HL-60 (cell line): ENCODE data around the gene ERBB4.

Experiments
- DNase-seq, 2 experiments: peaks; one replicate each; pipeline ENCODE4 v3.0.0-alpha.2; 2010 to 2020; ENCODE audit warnings: low read depth in 1 of 2, low spot score in 1 of 2
- H3K27ac ChIP-seq: fragments of 250-450 bp; sonication (Bioruptor Pico); replicated peaks from 2 replicates; pipeline ENCODE4 v1.5.1; 2020; ENCODE audit warnings: mild to moderate bottlenecking, moderate library complexity
- H3K27me3 ChIP-seq: fragments of 250-450 bp; sonication (Bioruptor Pico); 2 replicates; pipeline ENCODE4 v1.5.1; 2021; ENCODE audit warnings: mild to moderate bottlenecking, moderate library complexity; ENCODE audit not compliant: insufficient read depth, poor library complexity, severe bottlenecking
- H3K4me3 ChIP-seq: replicated peaks from 2 replicates; pipeline ENCODE4 v1.5.1; 2011; ENCODE audit warnings: mild to moderate bottlenecking, control low read depth, low read length; ENCODE audit not compliant: insufficient read depth
- GABPA ChIP-seq: IDR thresholded peaks from 2 replicates; pipeline ENCODE4 v1.6.1; 2012; ENCODE audit warnings: low read depth
- POLR2AphosphoS5 ChIP-seq: IDR thresholded peaks from 2 replicates; pipeline ENCODE4 v1.6.1; 2012; ENCODE audit warnings: low read depth
- REST ChIP-seq: IDR thresholded peaks from 2 replicates; pipeline ENCODE4 v1.6.1; 2012; ENCODE audit warnings: low read depth; ENCODE audit not compliant: insufficient replicate concordance
- SPI1 ChIP-seq: IDR thresholded peaks from 2 replicates; pipeline ENCODE4 v1.6.1; 2012; ENCODE audit warnings: low read depth, mild to moderate bottlenecking, borderline replicate concordance
- TF ChIP-seq, protein P1 (sequence below): IDR thresholded peaks from one replicate; pipeline ENCODE4 v1.5.1; 2011; ENCODE audit warnings: low read length, control low read depth, inconsistent platforms; ENCODE audit not compliant: insufficient read depth

Gene ERBB4

DNA sequence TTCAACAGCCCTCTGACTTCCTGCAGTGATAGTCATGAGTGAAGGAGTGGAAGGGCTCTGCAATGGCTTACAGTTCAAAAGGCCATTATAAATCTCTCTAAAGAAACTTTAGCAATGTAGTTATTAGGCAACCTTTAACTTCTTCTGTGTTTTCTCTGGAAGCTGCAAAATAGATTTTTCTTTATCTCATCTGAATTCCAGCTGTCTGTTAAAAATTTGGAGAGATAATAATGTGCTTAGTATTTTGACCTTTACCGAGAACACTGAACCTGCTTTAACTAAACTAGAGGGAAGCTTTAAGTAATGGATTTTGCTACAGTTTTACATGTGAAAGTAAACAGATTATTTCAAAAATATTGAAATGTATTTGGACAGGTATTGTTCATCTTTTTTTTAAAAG, 847.9 kb downstream of the ERBB4 start:
- TF ChIP-seq POLR2AphosphoS5 (no peak), REST (no peak), SPI1 (no peak), GABPA (no peak)
- TF ChIP-seq, protein P1, sequence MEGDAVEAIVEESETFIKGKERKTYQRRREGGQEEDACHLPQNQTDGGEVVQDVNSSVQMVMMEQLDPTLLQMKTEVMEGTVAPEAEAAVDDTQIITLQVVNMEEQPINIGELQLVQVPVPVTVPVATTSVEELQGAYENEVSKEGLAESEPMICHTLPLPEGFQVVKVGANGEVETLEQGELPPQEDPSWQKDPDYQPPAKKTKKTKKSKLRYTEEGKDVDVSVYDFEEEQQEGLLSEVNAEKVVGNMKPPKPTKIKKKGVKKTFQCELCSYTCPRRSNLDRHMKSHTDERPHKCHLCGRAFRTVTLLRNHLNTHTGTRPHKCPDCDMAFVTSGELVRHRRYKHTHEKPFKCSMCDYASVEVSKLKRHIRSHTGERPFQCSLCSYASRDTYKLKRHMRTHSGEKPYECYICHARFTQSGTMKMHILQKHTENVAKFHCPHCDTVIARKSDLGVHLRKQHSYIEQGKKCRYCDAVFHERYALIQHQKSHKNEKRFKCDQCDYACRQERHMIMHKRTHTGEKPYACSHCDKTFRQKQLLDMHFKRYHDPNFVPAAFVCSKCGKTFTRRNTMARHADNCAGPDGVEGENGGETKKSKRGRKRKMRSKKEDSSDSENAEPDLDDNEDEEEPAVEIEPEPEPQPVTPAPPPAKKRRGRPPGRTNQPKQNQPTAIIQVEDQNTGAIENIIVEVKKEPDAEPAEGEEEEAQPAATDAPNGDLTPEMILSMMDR, result no peak
- no peak for DNase-seq

DNA sequence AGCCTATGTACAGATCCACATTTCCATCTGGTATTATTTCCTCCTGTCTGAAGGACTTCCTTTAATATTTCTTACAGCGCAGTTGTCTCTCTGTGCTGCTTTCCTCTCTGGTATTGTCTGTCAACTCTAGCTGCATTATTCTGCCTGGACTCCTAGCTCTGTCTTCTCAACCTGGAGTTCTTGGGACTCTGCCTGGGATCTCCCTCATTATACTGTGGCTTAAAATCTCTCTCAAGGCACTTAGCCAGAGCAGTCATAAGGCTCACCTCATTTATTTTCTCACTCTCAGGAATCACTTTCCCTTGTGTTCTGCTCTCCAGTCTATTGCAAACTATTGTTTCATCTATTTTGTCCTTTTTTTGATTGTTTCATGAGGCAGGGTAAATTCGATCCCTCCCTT, 850.4 kb downstream of the ERBB4 start:
- DNase-seq, result no peak
- TF ChIP-seq, protein P1, result no peak
- TF ChIP-seq GABPA (no peak), REST (no peak), SPI1 (no peak), POLR2AphosphoS5 (no peak)

More for the DNA sequence above, 847.9 kb downstream of the ERBB4 start:
- no peak overlapping the region for H3K4me3 ChIP-seq
- H3K27ac ChIP-seq, result no peak overlapping the region
- H3K27me3 ChIP-seq, result no peaks in the 10 kb centered on the region

DNA sequence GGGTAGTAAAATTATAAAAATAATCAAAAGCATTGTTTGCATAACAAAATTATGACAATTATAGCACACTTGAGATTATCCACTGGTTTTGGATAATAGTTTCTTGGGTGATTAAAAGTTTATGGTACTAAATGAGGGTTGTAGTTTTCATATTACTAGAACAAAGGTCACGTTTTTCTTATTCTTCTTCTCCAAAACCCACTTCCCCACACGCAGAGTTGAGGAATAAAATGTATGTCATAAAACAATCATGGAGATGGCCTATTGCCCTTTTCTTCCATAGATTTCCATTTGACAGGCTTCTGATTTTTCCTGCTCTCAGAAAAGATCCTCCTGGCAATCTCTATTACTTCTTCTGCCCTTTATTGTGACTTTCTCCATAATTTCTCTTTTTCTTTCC, 863.9 kb downstream of the ERBB4 start:
- Histone ChIP-seq H3K27me3 (no peaks in the 10 kb centered on the region), H3K27ac (no peak overlapping the region), H3K4me3 (no peak overlapping the region)
- TF ChIP-seq SPI1 (no peak), GABPA (no peak), POLR2AphosphoS5 (no peak), REST (no peak)
- TF ChIP-seq, protein P1, result no peak
- DNase-seq, result no peak

More for the DNA sequence above, 850.4 kb downstream of the ERBB4 start:
- Histone ChIP-seq H3K27me3 (no peaks in the 10 kb centered on the region), H3K27ac (no peak overlapping the region), H3K4me3 (no peak overlapping the region)
